NCI-H146 (cell line): Measurements from ENCODE around the gene POMT2.

Experiments used
- DNase-seq: peaks from one replicate; lab custom pipeline; 2025; lab: John Stamatoyannopoulos, UW

The POMT2 gene

GRCh38 chr14:77238356-77238755 lies 82.3 kb downstream of the POMT2 start:
- no peak for DNase-seq

GRCh38 chr14:77236814-77237213 lies 83.9 kb downstream of the POMT2 start:
- DNase-seq: no peak

GRCh38 chr14:77231721-77232120 lies 89.0 kb downstream of the POMT2 start:
- no peak for DNase-seq

GRCh38 chr14:77230914-77231313 lies 89.8 kb downstream of the POMT2 start:
- no peak for DNase-seq

- no peak for DNase-seq
These were observed 92.6 kb downstream of the POMT2 start for GRCh38 chr14:77228056-77228455.

- no peak for DNase-seq
These were observed 94.7 kb downstream of the POMT2 start for GRCh38 chr14:77225892-77226557.

GRCh38 chr14:77225254-77225653 lies 95.4 kb downstream of the POMT2 start:
- DNase-seq: no peak
